Activated gamma-delta T cell treated with Interleukin-2 at 50 U/mL for 16 hours (primary cell): ENCODE results near the gene BLOC1S5.
"Not testable (repeated sequence)": the region's sequence is repeated elsewhere in the genome, so short reads cannot be mapped to it uniquely, and the experiment has no call there.

Experiments used
- DNase-seq: peaks from one replicate; pipeline ENCODE4 v3.0.0-alpha.2; 2020

BLOC1S5 gene

DNA sequence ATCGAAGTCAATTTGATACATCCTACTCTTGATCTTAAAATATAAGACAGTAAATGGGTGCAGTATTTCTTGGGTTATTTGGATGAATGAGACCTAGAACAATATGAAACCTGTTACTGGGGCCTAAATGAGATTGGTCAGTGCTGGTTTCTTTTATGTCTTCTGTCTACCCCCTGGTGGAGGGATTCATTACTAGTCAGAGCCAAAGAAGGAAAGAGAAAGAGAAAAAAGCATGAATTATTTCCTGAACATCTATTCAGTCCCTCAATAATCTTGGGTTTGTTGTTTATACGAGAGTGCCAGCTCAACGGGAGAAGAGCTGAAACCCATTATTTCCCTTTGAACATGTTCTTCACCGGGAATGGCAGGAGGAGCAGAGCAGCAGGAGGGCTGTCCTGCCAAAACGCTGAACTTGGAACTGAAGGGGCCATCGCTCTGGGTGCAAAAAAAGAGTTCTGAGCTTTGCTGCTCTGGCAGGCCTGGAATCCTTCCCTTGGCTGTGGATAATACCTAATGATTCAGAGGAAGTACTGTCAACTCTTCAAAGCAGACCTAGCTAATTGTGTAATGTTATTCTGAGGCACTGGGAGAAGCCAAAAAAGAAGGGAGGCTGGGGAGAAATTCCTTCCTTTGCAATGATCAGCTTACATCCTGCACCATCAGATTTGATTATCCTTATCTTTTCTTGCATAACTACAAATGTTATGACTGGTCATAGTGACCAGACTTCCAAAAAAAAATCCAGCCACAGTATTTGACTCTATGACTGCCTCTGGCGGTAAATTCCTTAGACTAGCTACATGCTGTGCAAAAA, 72.0 kb downstream of the BLOC1S5 start:
- DNase-seq = no peak

GRCh38 chr6:7991536-7991935, 72.7 kb downstream of the BLOC1S5 start:
- DNase-seq = no peak

DNA sequence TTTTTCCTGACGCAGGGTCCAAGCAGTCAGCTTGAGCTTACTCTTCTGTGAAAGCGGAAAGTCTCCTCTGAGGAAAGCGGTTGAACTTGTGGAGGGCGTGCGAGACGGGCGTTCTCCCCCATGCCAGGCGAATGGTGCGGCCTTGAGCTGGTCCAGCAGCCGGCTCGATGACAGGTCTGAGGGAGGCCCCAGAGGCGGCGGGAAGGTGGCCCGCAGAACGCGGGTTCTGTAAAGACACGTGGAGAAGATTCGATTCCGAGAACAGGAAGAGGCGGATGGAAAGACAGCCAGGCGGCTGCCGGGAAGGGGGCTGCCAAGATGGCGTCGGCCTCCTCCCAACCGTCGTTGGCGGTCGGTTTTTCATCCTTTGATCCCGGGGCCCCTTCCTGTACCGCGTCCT, 78.0 kb downstream of the BLOC1S5 start:
- no peak for DNase-seq

DNA sequence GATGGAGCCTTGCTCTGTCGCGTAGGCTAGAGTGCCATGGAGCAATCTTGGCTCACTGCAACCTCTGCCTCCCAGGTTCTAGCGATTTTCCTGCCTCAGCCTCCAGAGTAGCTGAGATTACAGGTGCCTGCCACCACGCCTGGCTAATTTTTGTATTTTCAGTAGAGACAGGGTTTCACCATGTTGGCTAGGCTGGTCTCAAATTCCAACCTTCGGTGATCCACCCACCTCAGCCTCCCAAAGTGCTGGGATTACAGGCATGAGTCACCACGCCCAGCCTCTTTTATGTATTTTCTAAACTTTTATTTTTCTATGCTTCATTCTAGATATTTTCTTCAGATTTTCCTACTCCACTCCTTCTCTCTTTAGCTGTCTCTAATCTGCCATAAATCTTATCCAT, 80.2 kb downstream of the BLOC1S5 start:
- not testable (repeated sequence) for DNase-seq

GRCh38 chr6:7979831-7980230, 84.4 kb downstream of the BLOC1S5 start:
- DNase-seq = no peak

- DNase-seq = no peak
These were observed 85.5 kb downstream of the BLOC1S5 start for GRCh38 chr6:7978736-7979135.

- DNase-seq = no peak
These were observed 87.6 kb downstream of the BLOC1S5 start for GRCh38 chr6:7976485-7977056.

DNA sequence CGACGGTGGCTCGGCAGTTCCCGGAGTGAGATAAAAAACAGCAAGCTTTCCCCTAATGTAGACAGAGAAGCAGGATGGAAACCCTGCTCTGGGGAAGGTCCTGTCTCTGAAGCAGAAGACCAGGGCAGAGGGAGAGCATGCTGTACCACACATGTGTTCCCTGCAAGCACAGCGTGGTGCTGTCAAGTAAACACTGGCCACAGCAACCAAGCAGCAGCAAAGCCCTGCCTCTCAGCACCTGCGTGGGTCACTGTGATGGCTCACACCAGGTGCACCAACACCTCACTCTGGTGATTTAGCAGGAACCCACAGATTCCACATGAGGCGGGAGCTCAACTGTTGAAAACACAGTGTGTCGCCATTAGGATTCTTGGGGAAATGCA, 88.4 kb downstream of the BLOC1S5 start:
- DNase-seq = no peak

DNA sequence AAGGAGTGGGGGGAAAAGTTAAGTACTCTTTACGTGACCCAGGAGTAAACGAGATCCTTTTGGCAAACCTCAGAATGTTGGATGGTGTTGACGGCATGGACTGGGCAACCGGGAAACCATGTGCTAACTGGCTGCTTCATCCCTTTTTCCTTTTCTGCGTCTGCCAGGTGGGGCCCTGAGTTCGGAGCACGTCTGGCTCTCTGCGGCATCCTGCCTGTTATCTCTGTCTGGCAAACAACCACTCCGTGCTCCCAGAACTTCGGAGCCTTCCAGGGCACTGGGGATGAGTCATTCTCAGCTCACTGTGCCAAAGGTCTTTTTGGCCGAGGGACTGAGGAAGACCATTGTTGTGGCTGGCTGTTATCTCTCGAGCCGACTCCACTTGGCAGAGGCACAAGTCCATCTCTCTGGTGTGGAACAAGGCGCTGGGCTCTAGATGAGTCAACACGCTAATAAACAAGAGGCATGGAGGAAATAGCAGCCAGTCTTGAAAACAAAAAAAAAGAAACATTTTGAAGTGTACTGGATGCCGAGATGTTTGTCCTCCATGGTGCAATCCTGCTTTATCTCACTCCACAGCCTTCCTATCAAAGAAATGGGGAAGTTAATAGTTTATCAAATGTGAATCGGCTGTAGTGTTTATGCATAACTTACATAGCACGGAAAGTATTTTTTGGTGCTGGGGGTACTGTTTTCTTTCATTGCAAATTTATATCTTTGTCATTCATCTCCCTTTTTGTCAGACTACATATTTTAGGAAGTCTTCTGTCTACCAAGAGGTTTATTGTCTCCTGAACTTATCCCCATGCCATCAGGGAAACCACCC, 89.0 kb downstream of the BLOC1S5 start:
- no peak for DNase-seq

DNA sequence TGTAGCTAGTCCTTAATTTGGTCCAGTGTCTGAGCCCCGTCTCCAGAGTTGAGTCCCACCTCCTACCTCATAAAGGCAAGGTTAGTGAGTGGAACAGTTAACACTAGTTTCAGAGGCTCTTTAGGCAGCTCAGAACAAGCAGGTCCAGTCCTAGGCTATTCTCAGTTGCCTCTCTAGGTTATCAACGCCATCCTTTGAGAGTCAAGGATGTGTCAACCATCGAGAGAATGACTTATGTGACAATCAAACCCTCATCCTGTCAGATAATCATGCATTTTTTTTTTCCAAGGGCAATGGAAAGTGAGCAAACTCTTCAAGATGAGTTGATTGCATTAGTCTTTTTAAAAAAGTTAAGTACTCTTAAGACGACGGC, 89.6 kb downstream of the BLOC1S5 start:
- DNase-seq = no peak

- no peak for DNase-seq
These were observed 90.6 kb downstream of the BLOC1S5 start for GRCh38 chr6:7973584-7973983.

GRCh38 chr6:7971499-7971898, 92.7 kb downstream of the BLOC1S5 start:
- DNase-seq = no peak

GRCh38 chr6:7970616-7971015, 93.6 kb downstream of the BLOC1S5 start:
- no peak for DNase-seq
